Thoracic aorta (tissue), 2 donors: ENCODE measurements around the gene SEPTIN8. TPM values are rescaled to one million over a fixed set of nuclear protein-coding genes. Genes with fewer than 3 reads are reported as not detected.

Source experiments
- ATAC-seq: fragments of 150-250 bp; one replicate; pipeline ENCODE4 v1.8.0; 2017; ENCODE audit warnings: low read depth; ENCODE audit not compliant: insufficient number of reproducible peaks, low FRiP score
- DNase-seq: peaks from one replicate; pipeline ENCODE4 v3.0.0-alpha.2; 2020; ENCODE audit warnings: low spot score
- H3K27ac ChIP-seq, 2 donors: fragments of 200-600 bp; sonication (generic); 1 replicate in 1 of 2; 2 replicates in 1 of 2; pipeline ENCODE4 v1.5.1; 2016; ENCODE audit warnings: mild to moderate bottlenecking in 2 of 2, moderate library complexity in 2 of 2
- H3K27me3 ChIP-seq: fragments of 200-600 bp; sonication (generic); replicated peaks from 2 replicates; pipeline ENCODE4 v1.6.0; 2016; ENCODE audit warnings: mild to moderate bottlenecking; ENCODE audit not compliant: insufficient read depth
- H3K36me3 ChIP-seq: fragments of 200-600 bp; sonication (generic); one replicate; pipeline ENCODE4 v1.5.1; 2016
- H3K4me1 ChIP-seq, 2 donors: fragments of 200-600 bp; sonication (generic); 1 replicate in 1 of 2; 2 replicates in 1 of 2; pipeline versions ENCODE4 v1.5.1 to v1.6.0; 2016; ENCODE audit warnings: low read depth in 2 of 2, mild to moderate bottlenecking in 1 of 2; ENCODE audit not compliant: control insufficient read depth in 1 of 2
- H3K4me3 ChIP-seq: fragments of 200-600 bp; sonication (generic); 2 replicates; pipeline ENCODE4 v1.5.1; 2016; ENCODE audit warnings: mild to moderate bottlenecking
- H3K9me3 ChIP-seq: fragments of 200-600 bp; sonication (generic); 2 replicates; pipeline ENCODE4 v1.5.1; 2016
- CTCF ChIP-seq: fragments of 200-600 bp; sonication (generic); IDR thresholded peaks from one replicate; pipeline ENCODE4 v1.5.1; 2019; ENCODE audit warnings: antibody characterized with exemption
- total RNA-seq, 2 donors: library from RNA; depleted of rRNA; stranded (reverse); fragments of >200 nt; gene quantifications; one replicate each; pipeline versions ENCODE4 v1.1.0 to v1.2.3, GENCODE V29; 2016

SEPTIN8 gene
- total RNA-seq, 2 donors from 2014 or later: 85.7 to 111 TPM

- H3K4me1 ChIP-seq: no peaks in the 10 kb centered on the region
- DNase-seq: no peak
- H3K4me3 ChIP-seq: no peak overlapping the region
- H3K9me3 ChIP-seq: no peaks in the 10 kb centered on the region
- H3K27ac ChIP-seq: no peak overlapping the region
- no peak for TF ChIP-seq CTCF
- no peak for ATAC-seq
- H3K27me3 ChIP-seq: no peaks in the 10 kb centered on the region
- H3K36me3 ChIP-seq: peaks cover 55% of the 10 kb centered on the region
Observed at GRCh38 chr5:132760049-132760420, 17.0 kb downstream of the SEPTIN8 start.

GRCh38 chr5:132759114-132760048 lies 17.7 kb downstream of the SEPTIN8 start:
- no peak overlapping the region for H3K27ac ChIP-seq
- H3K4me1 ChIP-seq: no peaks in the 10 kb centered on the region
- ATAC-seq (no peak), DNase-seq (no peak)
- no peaks in the 10 kb centered on the region for H3K27me3 ChIP-seq
- TF ChIP-seq CTCF: no peak
- H3K9me3 ChIP-seq: no peaks in the 10 kb centered on the region
- no peak overlapping the region for H3K4me3 ChIP-seq
- H3K36me3 ChIP-seq: peaks cover 50% of the 10 kb centered on the region

GRCh38 chr5:132758451-132758850 lies 18.6 kb downstream of the SEPTIN8 start:
- H3K27me3 ChIP-seq: no peaks in the 10 kb centered on the region
- H3K4me3 ChIP-seq: no peak overlapping the region
- no peaks in the 10 kb centered on the region for H3K4me1 ChIP-seq
- DNase-seq (no peak), ATAC-seq (no peak)
- TF ChIP-seq CTCF: no peak
- H3K9me3 ChIP-seq: no peaks in the 10 kb centered on the region
- peaks cover 41% of the 10 kb centered on the region for H3K36me3 ChIP-seq
- no peak overlapping the region for H3K27ac ChIP-seq

- Histone ChIP-seq H3K9me3 (no peaks in the 10 kb centered on the region), H3K36me3 (peaks cover 31% of the 10 kb centered on the region), H3K4me1 (no peaks in the 10 kb centered on the region), H3K4me3 (no peak overlapping the region), H3K27me3 (no peaks in the 10 kb centered on the region), H3K27ac (no peak overlapping the region)
- ATAC-seq: no peak
- no peak for DNase-seq
- no peak for TF ChIP-seq CTCF
Observed at GRCh38 chr5:132756542-132756941, 20.5 kb downstream of the SEPTIN8 start.

- DNase-seq (no peak), ATAC-seq (no peak)
- no peak overlapping the region for H3K27ac ChIP-seq
- no peaks in the 10 kb centered on the region for H3K9me3 ChIP-seq
- no peaks in the 10 kb centered on the region for H3K27me3 ChIP-seq
- peaks cover 15% of the 10 kb centered on the region for H3K36me3 ChIP-seq
- H3K4me1 ChIP-seq: no peaks in the 10 kb centered on the region
- peak; percentile 24 for TF ChIP-seq CTCF
- no peak overlapping the region for H3K4me3 ChIP-seq
Observed at GRCh38 chr5:132754947-132755346, 22.1 kb downstream of the SEPTIN8 start.
